ENCODE results near the gene TEX14.

The TEX14 gene

DNA sequence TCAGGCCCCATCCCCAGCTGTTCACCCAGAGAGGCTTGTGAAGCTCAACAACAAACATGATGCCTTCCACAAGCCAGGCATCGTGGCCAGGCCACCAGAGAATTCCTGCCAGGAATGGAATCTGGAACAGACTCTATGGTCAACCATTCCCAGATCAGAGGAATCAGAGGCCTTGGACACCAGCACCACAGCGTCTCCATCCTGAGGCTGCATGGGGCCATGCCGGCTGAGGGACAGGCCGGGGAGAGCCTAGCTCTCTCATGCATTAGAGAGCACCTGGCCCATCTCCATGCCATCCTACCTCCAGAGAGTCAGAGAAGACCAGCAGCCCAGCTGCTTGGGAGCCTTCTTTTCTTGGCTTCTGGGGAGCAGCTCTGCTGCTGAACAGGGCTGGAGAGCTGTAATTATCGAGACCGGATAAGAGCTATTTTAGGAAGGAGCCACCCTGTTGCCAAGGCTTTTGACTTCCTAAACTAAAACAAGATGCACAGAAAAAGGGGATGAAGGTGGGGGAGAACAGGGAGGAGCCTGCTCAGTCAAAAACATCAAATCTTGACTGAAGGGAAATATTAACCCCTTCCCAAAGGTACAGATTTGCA, 152.9 kb downstream of the TEX14 start:
- H3K27ac ChIP-seq (ENCODE audit: low read length): no peak overlapping the region
- no peak overlapping the region for H3K4me3 ChIP-seq (ENCODE audit: low read length)
- DNase-seq (ENCODE audit: low read depth, low spot score): no peak

DNA sequence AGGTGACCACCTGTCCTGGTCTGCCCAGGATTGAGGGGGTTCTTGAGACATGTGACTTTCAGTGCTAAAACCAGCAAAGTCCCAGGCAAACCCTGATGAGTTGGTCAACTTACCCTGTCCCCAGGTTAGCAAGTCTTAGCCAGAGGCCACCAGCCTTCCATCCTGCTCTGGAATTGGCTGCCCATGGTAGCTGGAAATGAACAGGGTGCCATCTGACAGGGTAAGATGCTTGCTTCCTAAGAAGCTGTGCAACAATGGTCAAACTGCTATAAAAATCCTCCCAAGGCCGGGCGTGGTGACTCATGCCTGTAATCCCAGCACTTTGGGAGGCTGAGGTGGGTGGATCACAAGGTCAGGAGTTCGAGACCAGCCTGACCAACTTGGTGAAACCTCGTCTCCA, 154.6 kb downstream of the TEX14 start:
- no peaks in the 10 kb centered on the region for H3K36me3 ChIP-seq (ENCODE audit: control insufficient read depth, insufficient read depth, low read length)
- DNase-seq (ENCODE audit: low read depth, low spot score): no peak
- 0 out of 2 replicates have a peak, but pooled peaks cover 5% of the 10 kb centered on the region for H3K4me1 ChIP-seq (ENCODE audit: control insufficient read depth, insufficient read depth, low read length)
- WGBS (ENCODE audit: insufficient coverage, insufficient read length): no CpG with 5 or more reads among the region's 4 CpGs
- no peaks in the 10 kb centered on the region for H3K27me3 ChIP-seq (ENCODE audit: control insufficient read depth, insufficient read depth, low read length)
- no peaks in the 10 kb centered on the region for H3K9me3 ChIP-seq (ENCODE audit: control insufficient read depth, insufficient read depth, low read length)
- no peak overlapping the region for H3K4me3 ChIP-seq (ENCODE audit: low read length)
- H3K27ac ChIP-seq (ENCODE audit: low read length): no peak overlapping the region

More for the DNA sequence above, 152.9 kb downstream of the TEX14 start:
- no peaks in the 10 kb centered on the region; the same call in 1 of the 2 replicates for H3K27me3 ChIP-seq (ENCODE audit: control insufficient read depth, insufficient read depth, low read length)
- no peaks in the 10 kb centered on the region for H3K9me3 ChIP-seq (ENCODE audit: control insufficient read depth, insufficient read depth, low read length)
- no peaks in the 10 kb centered on the region for H3K36me3 ChIP-seq (ENCODE audit: control insufficient read depth, insufficient read depth, low read length)
- no CpG with 5 or more reads among the region's 6 CpGs for WGBS (ENCODE audit: insufficient coverage, insufficient read length)
- 0 out of 2 replicates have a peak, but pooled peaks cover 1% of the 10 kb centered on the region for H3K4me1 ChIP-seq (ENCODE audit: control insufficient read depth, insufficient read depth, low read length)

DNA sequence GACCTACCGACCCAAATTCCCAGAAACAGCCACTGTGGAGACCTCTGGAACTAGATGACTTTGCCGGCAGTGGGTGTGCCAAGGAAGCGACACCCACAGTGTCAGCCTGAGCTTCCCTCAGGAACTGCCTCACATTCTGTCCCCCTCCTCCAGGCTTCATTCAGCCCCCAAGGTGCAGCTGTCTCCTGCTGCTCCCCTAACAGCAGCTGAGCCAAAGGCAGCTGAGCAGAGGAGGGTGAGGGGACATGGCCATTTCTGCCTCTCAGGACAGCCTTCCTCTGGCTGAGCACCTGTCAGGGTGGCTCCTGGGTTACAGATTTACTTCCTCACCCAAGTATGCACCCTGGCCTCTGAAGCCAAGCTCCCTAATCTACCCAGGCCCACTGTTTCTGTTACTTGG, 155.3 kb downstream of the TEX14 start:
- DNase-seq (ENCODE audit: low read depth, low spot score): no peak
- H3K36me3 ChIP-seq (ENCODE audit: control insufficient read depth, insufficient read depth, low read length): no peaks in the 10 kb centered on the region
- no CpG with 5 or more reads among the region's 3 CpGs for WGBS (ENCODE audit: insufficient coverage, insufficient read length)
- no peaks in the 10 kb centered on the region for H3K27me3 ChIP-seq (ENCODE audit: control insufficient read depth, insufficient read depth, low read length)
- 0 out of 2 replicates have a peak, but pooled peaks cover 5% of the 10 kb centered on the region for H3K4me1 ChIP-seq (ENCODE audit: control insufficient read depth, insufficient read depth, low read length)
- H3K27ac ChIP-seq (ENCODE audit: low read length): no peak overlapping the region
- no peaks in the 10 kb centered on the region for H3K9me3 ChIP-seq (ENCODE audit: control insufficient read depth, insufficient read depth, low read length)
- H3K4me3 ChIP-seq (ENCODE audit: low read length): no peak overlapping the region

DNA sequence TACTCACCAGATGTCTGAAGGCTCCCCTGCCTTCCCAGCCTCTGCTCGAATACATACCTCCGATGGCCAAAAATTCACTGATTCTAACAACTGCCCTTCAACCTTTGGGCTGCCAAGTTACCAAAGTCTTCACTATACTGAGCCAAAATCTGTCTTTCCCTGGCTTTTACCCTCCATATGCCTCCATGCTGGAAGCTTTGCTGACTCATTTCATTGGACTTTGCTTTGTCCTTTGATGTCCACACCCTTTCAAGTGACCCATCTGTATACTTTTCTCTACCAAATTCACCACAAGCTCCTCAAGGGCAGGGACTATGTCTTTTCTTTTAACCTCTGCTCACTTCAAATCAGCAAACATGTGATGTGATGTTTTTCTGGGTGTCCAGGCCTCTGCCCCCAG, 156.4 kb downstream of the TEX14 start:
- no peak overlapping the region for H3K27ac ChIP-seq (ENCODE audit: low read length)
- no peaks in the 10 kb centered on the region for H3K27me3 ChIP-seq (ENCODE audit: control insufficient read depth, insufficient read depth, low read length)
- no peak for DNase-seq (ENCODE audit: low read depth, low spot score)
- no peaks in the 10 kb centered on the region for H3K9me3 ChIP-seq (ENCODE audit: control insufficient read depth, insufficient read depth, low read length)
- H3K4me1 ChIP-seq (ENCODE audit: control insufficient read depth, insufficient read depth, low read length): 0 out of 2 replicates have a peak, but pooled peaks cover 5% of the 10 kb centered on the region
- no CpG with 5 or more reads among the region's 2 CpGs for WGBS (ENCODE audit: insufficient coverage, insufficient read length)
- no peaks in the 10 kb centered on the region for H3K36me3 ChIP-seq (ENCODE audit: control insufficient read depth, insufficient read depth, low read length)
- H3K4me3 ChIP-seq (ENCODE audit: low read length): no peak overlapping the region

DNA sequence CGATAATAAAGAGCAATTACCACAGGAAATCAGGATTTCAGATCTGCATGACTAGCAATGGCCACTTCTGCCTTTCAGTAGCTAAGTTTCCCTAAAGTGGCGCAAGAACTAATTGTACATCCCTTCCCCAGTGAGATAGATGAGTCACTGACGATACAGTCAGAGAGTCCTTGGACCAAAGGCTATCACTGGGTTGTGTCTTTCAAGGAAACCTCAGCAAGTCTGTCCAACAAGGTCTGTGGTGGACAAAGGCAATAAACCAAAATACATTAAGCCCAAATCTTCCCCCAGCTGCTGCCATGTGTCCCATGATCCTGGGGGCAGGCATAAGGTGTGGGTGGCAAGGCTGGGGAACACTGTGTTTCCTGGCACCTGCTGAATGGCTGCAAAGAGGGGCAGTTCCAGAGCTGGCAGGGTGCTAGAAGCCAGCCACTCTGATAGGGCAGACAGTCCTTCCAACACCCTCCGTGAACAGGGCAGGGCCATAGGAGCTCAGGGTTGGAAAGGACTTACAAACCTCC, 156.9 kb downstream of the TEX14 start:
- no peaks in the 10 kb centered on the region for H3K36me3 ChIP-seq (ENCODE audit: control insufficient read depth, insufficient read depth, low read length)
- H3K4me3 ChIP-seq (ENCODE audit: low read length): no peak overlapping the region
- no peaks in the 10 kb centered on the region for H3K27me3 ChIP-seq (ENCODE audit: control insufficient read depth, insufficient read depth, low read length)
- DNase-seq (ENCODE audit: low read depth, low spot score): no peak
- no peaks in the 10 kb centered on the region for H3K9me3 ChIP-seq (ENCODE audit: control insufficient read depth, insufficient read depth, low read length)
- WGBS (ENCODE audit: insufficient coverage, insufficient read length): no CpG with 5 or more reads among the region's 4 CpGs
- 0 out of 2 replicates have a peak, but pooled peaks cover 5% of the 10 kb centered on the region for H3K4me1 ChIP-seq (ENCODE audit: control insufficient read depth, insufficient read depth, low read length)
- H3K27ac ChIP-seq (ENCODE audit: low read length): no peak overlapping the region

DNA sequence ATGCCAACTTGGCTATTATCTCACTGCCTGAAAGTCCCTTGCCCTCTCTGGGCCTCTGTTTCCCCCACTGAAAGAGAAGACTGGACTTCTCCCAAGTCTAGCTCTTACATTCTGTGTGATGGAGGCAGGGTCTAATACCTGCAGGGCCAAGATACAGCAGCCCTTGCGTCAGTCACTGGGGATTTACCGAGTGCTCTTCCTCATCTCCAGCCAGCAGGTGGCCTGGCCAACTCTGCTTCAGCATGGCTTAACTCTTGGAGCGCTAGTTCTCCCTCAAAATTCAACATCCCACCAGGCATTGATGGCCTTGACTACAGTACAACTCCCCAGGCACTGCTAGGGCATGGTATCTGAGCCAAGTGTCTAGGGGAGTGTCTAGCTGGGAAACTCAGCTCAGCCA, 157.5 kb downstream of the TEX14 start:
- no peaks in the 10 kb centered on the region for H3K36me3 ChIP-seq (ENCODE audit: control insufficient read depth, insufficient read depth, low read length)
- no peak overlapping the region for H3K4me3 ChIP-seq (ENCODE audit: low read length)
- H3K9me3 ChIP-seq (ENCODE audit: control insufficient read depth, insufficient read depth, low read length): no peaks in the 10 kb centered on the region
- 0 out of 2 replicates have a peak, but pooled peaks cover 5% of the 10 kb centered on the region for H3K4me1 ChIP-seq (ENCODE audit: control insufficient read depth, insufficient read depth, low read length)
- H3K27ac ChIP-seq (ENCODE audit: low read length): no peak overlapping the region
- no CpG with 5 or more reads among the region's 3 CpGs for whole genome bisulfite sequencing (ENCODE audit: insufficient coverage, insufficient read length)
- DNase-seq (ENCODE audit: low read depth, low spot score): no peak
- no peaks in the 10 kb centered on the region for H3K27me3 ChIP-seq (ENCODE audit: control insufficient read depth, insufficient read depth, low read length)

DNA sequence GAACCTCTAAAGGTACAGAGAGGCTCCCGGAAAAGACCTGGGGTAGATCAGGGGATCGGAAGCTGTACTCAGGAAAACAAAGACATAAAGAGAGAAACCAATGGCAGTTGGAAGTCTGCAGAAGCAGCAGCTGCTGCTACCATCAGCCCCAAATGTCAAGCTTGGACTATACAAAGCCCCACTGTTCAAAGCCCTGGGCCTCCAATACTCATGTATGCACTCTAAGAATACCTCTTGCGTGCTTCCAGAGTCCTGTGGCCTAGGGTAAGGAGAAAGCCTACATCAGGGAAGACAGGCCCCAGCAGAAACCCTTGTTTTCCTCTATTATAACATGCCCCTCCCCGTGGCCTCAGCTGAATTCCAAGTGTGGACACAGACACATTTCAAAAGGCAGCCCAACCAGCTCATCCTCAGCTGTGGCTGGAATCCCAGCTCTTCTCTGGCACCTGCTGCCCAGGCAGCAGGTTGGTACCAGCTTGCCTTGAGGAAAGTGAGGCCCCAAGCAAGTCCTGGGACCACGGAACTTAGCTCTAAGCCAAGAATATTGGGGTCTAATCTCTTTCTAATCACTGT, 158.1 kb downstream of the TEX14 start:
- H3K36me3 ChIP-seq (ENCODE audit: control insufficient read depth, insufficient read depth, low read length): no peaks in the 10 kb centered on the region
- no peak for DNase-seq (ENCODE audit: low read depth, low spot score)
- H3K9me3 ChIP-seq (ENCODE audit: control insufficient read depth, insufficient read depth, low read length): no peaks in the 10 kb centered on the region
- H3K4me1 ChIP-seq (ENCODE audit: control insufficient read depth, insufficient read depth, low read length): 0 out of 2 replicates have a peak, but pooled peaks cover 5% of the 10 kb centered on the region
- H3K27me3 ChIP-seq (ENCODE audit: control insufficient read depth, insufficient read depth, low read length): no peaks in the 10 kb centered on the region
- H3K4me3 ChIP-seq (ENCODE audit: low read length): no peak overlapping the region
- WGBS (ENCODE audit: insufficient coverage, insufficient read length): no CpG with 5 or more reads among the region's 5 CpGs
- no peak overlapping the region for H3K27ac ChIP-seq (ENCODE audit: low read length)

DNA sequence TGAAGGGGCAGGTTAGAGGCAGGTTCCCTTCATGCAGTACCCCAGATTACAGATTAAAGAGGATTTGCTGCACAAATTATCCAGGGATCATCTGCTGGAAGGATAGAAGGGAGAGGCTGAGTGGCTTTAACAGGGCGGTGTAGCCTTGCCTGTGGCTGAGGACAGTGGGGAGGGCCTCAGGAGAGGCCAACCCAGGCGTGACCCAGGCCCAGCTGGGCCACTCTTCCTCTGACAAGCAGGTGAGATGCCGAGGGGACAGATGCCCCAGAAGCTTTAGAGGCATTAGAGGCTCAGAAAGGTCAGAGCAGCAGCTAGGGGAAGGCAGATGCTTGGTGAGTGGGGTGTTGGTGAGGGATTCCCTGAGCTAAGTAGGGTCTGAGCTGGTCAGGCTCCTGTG, 159.3 kb downstream of the TEX14 start:
- Histone ChIP-seq H3K27ac (ENCODE audit: low read length) (no peak overlapping the region), H3K4me3 (ENCODE audit: low read length) (peak overlapping the region; percentile 69; the same call in 1 of the 2 replicates), H3K9me3 (ENCODE audit: control insufficient read depth, insufficient read depth, low read length) (no peaks in the 10 kb centered on the region), H3K36me3 (ENCODE audit: control insufficient read depth, insufficient read depth, low read length) (no peaks in the 10 kb centered on the region), H3K27me3 (ENCODE audit: control insufficient read depth, insufficient read depth, low read length) (no peaks in the 10 kb centered on the region), H3K4me1 (ENCODE audit: control insufficient read depth, insufficient read depth, low read length) (0 out of 2 replicates have a peak, but pooled peaks cover 5% of the 10 kb centered on the region)
- no CpG with 5 or more reads among the region's 3 CpGs for WGBS (ENCODE audit: insufficient coverage, insufficient read length)
- no peak for DNase-seq (ENCODE audit: low read depth, low spot score)

DNA sequence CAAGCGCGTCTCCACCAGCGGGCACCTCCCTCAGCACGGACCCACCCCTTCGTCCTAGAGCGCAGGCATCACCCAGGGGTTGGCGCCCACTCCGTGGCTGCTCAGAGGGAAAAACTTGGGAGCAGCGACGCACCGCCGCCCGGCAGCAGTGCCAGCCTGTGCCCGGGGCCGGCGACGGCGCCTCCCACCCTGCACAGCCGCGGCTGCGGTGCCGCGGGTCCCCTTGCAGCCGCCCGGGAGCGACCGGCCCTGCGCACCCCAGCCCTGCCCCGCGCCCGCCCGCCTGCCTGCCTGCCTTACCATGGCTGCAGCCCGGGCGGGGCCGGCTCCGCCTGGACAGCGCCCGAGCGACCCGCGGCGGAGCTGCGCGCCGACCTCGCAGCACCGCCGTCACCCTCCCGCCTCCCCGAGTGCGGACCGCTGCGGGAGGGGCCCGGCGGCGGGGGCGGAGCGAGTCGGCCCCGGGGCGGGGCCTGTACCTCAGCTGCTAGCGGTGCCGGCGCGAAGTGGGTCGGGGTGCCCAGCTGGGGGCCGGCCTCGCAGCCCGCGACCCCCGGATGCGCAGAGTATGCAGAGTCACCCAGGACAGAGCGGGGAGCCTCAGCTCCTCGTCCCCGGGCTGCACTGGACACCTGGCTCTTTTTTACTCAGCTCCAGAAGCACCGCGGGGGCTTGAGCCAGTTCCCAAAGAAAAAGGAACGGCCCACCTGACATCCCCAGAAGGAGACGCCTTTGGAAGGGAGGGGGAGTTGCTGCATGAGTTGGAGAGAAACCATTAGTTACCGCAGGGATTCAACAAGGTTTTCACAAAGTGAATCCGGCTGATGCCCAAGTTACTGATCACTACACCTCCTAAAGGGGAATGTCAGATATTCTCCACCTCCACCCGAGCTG, 159.9 kb downstream of the TEX14 start:
- H3K4me3 ChIP-seq (ENCODE audit: low read length): peak overlapping the region; percentile 69
- no peak for DNase-seq (ENCODE audit: low read depth, low spot score)

DNA sequence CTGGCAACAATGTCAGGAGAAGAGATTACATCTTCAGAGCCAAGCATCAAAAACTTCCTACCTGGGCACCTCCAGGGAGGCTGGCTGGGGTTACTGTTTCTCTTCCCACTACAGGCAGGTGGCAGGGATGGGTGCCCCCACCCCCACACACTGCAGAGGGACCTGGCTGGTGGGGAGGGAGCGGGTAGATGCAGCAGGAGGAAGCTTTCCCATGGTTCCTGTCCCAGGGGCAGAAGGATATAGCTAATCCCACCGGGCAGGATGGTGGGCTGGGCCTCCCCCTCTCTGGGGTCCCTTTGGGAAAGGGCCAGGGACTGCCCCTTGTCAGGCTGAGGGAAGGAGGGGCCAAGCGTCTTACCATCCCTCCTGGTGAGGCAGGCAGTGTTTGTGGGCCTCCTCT, 160.7 kb downstream of the TEX14 start:
- no CpG with 5 or more reads among the region's 3 CpGs for WGBS (ENCODE audit: insufficient coverage, insufficient read length)
- no peaks in the 10 kb centered on the region for H3K27me3 ChIP-seq (ENCODE audit: control insufficient read depth, insufficient read depth, low read length)
- no peaks in the 10 kb centered on the region for H3K9me3 ChIP-seq (ENCODE audit: control insufficient read depth, insufficient read depth, low read length)
- H3K4me3 ChIP-seq (ENCODE audit: low read length): peak overlapping the region; percentile 69; the same call in 1 of the 2 replicates
- no peak for DNase-seq (ENCODE audit: low read depth, low spot score)
- no peak overlapping the region for H3K27ac ChIP-seq (ENCODE audit: low read length)
- no peaks in the 10 kb centered on the region for H3K36me3 ChIP-seq (ENCODE audit: control insufficient read depth, insufficient read depth, low read length)
- peaks cover 5% of the 10 kb centered on the region; the same call in 1 of the 2 replicates for H3K4me1 ChIP-seq (ENCODE audit: control insufficient read depth, insufficient read depth, low read length)

More for the DNA sequence above, 159.9 kb downstream of the TEX14 start:
- Histone ChIP-seq H3K36me3 (ENCODE audit: control insufficient read depth, insufficient read depth, low read length) (no peaks in the 10 kb centered on the region), H3K27me3 (ENCODE audit: control insufficient read depth, insufficient read depth, low read length) (no peaks in the 10 kb centered on the region), H3K4me1 (ENCODE audit: control insufficient read depth, insufficient read depth, low read length) (0 out of 2 replicates have a peak, but pooled peaks cover 5% of the 10 kb centered on the region), H3K27ac (ENCODE audit: low read length) (no peak overlapping the region), H3K9me3 (ENCODE audit: control insufficient read depth, insufficient read depth, low read length) (no peaks in the 10 kb centered on the region)
- WGBS (ENCODE audit: insufficient coverage, insufficient read length): no CpG with 5 or more reads among the region's 82 CpGs

Data from iPS DF 6.9 (cell line).